ENCODE data around the gene CREB3L2.

DNA sequence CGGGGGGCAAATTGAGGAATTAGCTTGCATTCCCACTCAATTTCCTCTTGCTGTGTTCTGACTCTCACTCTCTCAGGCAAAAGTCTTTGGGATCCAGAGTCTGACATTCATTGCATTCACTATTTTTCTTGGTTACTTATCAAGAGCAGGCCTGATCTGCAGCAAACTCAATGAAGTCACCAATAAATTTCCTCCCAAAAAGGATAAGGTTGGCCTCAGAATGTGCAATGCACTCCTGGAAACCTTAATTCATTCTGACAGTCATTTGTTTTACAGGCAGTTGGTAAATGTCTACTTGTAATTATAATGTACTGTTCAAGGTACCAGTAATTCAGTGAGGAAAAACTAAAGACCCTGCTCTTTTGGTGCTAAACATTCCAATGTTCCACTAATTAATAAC is 148.8 kb downstream of the CREB3L2 start:
- no peak for TF ChIP-seq POLR2A (IDR thresholded peaks at IDR 0.05)
- TF ChIP-seq, protein P1, sequence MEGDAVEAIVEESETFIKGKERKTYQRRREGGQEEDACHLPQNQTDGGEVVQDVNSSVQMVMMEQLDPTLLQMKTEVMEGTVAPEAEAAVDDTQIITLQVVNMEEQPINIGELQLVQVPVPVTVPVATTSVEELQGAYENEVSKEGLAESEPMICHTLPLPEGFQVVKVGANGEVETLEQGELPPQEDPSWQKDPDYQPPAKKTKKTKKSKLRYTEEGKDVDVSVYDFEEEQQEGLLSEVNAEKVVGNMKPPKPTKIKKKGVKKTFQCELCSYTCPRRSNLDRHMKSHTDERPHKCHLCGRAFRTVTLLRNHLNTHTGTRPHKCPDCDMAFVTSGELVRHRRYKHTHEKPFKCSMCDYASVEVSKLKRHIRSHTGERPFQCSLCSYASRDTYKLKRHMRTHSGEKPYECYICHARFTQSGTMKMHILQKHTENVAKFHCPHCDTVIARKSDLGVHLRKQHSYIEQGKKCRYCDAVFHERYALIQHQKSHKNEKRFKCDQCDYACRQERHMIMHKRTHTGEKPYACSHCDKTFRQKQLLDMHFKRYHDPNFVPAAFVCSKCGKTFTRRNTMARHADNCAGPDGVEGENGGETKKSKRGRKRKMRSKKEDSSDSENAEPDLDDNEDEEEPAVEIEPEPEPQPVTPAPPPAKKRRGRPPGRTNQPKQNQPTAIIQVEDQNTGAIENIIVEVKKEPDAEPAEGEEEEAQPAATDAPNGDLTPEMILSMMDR (IDR thresholded peaks at IDR 0.05 in 4 of 5, conservative IDR thresholded peaks at IDR 0.05 in 1 of 5), result no peak
